Ovary (tissue), 3 donors: Measurements from ENCODE around the gene ARID3C.

Source experiments
- EP300 ChIP-seq: sonication (generic); formaldehyde crosslinking; IDR thresholded peaks from one replicate; pipeline ENCODE4 v1.6.1; 2017; ENCODE audit warnings: antibody characterized with exemption
- POLR2A ChIP-seq: fragments of 450-650 bp; IDR thresholded peaks from one replicate; pipeline ENCODE4 v1.6.1; 2017; ENCODE audit warnings: antibody characterized with exemption, mild to moderate bottlenecking, moderate library complexity
- TF ChIP-seq, protein P1 (sequence below), 3 donors: fragments of 450-650 bp in 2 of 3; fragments of 200-600 bp in 1 of 3; IDR thresholded peaks; one replicate each; pipeline versions ENCODE4 v1.5.1 to v1.8.0; 2016 to 2022; ENCODE audit warnings: antibody characterized with exemption in 3 of 3, mild to moderate bottlenecking in 1 of 3
- donor health status: DM: no; HTN: no; CAD: no.

DNA sequence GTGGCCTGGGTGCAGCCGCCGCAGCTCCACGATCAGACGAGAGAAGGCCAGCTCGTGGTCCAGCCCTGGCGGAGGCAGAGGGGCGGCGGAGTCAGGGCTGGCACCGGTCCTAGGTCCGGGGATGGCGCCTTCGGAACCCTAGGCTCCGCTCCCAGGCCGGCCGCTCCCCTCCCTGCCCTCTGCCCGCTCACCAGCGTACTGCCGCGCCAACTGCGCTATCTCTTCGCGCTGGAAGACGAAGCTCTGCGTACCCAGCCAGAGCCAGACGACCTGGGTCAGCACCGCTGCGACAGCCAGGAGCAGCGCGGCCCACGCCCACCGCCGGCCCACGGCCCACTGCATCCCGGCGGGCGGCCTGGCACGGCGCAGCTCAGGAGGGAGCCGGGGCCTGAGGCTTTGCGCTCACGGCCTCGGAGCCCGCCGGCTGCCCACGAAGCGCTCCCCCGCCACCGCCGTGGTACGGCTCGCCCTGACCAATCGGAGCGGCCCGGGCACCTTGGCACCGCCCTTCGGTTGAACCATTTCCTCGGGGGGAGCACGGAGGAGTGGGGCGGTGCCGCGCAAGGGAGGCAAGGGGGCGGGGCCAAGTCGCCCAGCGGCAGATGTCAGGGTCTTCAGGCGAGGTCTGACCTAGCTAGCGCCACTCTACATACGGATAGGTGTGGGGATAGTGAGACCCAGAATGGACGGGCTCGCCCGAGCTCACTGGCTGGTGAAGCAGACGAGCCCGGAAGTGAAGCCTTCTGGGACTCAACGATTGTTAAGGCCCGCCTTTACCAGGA lies 8.7 kb upstream of the ARID3C start, which contains the start of gene SIGMAR1:
- peak; percentile 81 for TF ChIP-seq POLR2A
- TF ChIP-seq, protein P1, sequence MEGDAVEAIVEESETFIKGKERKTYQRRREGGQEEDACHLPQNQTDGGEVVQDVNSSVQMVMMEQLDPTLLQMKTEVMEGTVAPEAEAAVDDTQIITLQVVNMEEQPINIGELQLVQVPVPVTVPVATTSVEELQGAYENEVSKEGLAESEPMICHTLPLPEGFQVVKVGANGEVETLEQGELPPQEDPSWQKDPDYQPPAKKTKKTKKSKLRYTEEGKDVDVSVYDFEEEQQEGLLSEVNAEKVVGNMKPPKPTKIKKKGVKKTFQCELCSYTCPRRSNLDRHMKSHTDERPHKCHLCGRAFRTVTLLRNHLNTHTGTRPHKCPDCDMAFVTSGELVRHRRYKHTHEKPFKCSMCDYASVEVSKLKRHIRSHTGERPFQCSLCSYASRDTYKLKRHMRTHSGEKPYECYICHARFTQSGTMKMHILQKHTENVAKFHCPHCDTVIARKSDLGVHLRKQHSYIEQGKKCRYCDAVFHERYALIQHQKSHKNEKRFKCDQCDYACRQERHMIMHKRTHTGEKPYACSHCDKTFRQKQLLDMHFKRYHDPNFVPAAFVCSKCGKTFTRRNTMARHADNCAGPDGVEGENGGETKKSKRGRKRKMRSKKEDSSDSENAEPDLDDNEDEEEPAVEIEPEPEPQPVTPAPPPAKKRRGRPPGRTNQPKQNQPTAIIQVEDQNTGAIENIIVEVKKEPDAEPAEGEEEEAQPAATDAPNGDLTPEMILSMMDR (IDR thresholded peaks at IDR 0.05): no peak
- TF ChIP-seq EP300: no peak
